ENCODE results near the gene ATG14. TPM values are rescaled to one million over a fixed set of nuclear protein-coding genes. Genes with fewer than 3 reads are reported as not detected.

The ATG14 gene
- total and polyA plus RNA-seq, 2 donors from 2014 or later, result 5.2 to 13.3 TPM

DNA sequence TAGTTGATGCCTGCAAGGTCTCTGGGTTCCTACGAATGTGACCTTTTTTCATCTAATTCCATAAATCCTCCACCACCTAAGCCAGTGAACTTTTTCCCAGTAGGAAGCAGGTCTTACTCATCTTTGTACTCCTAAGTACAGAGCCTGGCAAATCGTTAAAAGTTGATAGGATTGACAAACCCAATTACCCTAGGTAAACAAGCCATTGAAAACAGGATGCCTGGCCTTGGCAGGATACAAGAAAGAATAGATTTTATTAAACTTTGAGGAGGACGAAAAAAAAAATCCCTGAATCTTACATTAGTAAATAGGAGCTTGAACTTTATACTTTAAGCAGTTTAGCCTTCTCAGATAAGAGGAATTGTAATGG, 23.2 kb upstream of the ATG14 start:
- no peak overlapping the region for H3K4me3 ChIP-seq (ENCODE audit: low read length in 3 of 3)
- intact Hi-C loops (cut with DNase I), result no loop called here
- H3K27ac ChIP-seq (ENCODE audit: low read depth in 2 of 2, low read length in 2 of 2), result no peak overlapping the region
- FAIRE-seq (no peak), DNase-seq (no peak)
- no peaks in the 10 kb centered on the region for H3K27me3 ChIP-seq (ENCODE audit: control insufficient read depth, insufficient read depth, low read length)
- H3K9ac ChIP-seq (ENCODE audit: low read length in 3 of 3), result no peak overlapping the region
- H3K9me3 ChIP-seq (ENCODE audit: control insufficient read depth in 2 of 3, insufficient read depth in 1 of 3, low read length in 3 of 3), result no peaks in the 10 kb centered on the region
- H3K4me1 ChIP-seq (ENCODE audit: control insufficient read depth in 2 of 3, insufficient read depth in 2 of 3, low read depth in 1 of 3, low read length in 3 of 3), result peaks cover 0 to 2% (median 0%) of the 10 kb centered on the region in 3 donors
- TF ChIP-seq, protein P1, sequence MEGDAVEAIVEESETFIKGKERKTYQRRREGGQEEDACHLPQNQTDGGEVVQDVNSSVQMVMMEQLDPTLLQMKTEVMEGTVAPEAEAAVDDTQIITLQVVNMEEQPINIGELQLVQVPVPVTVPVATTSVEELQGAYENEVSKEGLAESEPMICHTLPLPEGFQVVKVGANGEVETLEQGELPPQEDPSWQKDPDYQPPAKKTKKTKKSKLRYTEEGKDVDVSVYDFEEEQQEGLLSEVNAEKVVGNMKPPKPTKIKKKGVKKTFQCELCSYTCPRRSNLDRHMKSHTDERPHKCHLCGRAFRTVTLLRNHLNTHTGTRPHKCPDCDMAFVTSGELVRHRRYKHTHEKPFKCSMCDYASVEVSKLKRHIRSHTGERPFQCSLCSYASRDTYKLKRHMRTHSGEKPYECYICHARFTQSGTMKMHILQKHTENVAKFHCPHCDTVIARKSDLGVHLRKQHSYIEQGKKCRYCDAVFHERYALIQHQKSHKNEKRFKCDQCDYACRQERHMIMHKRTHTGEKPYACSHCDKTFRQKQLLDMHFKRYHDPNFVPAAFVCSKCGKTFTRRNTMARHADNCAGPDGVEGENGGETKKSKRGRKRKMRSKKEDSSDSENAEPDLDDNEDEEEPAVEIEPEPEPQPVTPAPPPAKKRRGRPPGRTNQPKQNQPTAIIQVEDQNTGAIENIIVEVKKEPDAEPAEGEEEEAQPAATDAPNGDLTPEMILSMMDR (IDR thresholded peaks at IDR 0.05; ENCODE audit: borderline replicate concordance, extremely low read depth, insufficient read depth), result no peak
- H3K36me3 ChIP-seq (ENCODE audit: control insufficient read depth in 2 of 3, insufficient read depth in 3 of 3, low read length in 3 of 3), result no peaks in the 10 kb centered on the region

DNA sequence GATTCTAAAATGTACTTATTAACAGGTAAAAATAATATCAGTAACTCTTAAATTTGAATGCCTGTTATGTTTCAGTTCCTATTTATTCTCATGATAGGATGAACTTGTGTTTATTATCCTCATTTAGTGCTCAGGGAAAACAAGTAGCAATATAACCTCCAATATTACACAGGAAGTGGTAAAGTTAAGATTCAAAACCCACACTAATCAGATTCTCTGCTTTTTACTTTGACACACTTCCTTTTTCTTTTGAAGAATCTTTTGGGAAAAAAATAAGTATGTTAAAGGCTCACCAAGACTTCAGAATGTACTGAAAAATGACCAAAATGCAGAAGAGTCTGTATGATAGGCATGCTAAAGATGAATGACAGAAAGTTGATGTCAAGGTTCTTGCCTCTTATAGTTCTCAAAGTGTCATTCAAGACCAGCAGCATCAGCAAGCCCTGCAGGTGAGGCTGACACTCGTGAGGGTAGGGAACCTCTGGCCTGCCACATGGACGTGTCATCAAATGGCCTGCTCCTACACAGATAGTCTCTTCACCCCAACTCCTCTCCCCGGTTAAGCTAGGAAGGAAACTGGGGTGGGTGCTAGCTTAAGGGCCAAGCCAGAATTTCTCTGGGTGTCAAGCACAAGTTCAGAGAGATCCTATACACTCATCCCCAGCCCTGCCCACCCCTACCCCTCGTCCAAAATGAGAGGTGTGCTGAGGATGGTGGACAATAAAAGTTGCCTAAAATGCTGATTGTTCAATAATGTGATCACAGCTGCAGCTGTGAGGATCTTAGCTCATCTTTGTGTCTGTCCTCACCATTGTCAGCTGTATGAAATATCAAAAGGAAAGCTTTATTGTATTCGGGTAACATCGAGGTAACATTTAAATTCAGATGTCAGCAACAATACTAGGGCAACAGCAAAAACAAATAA, 22.5 kb upstream of the ATG14 start:
- peaks cover 0 to 3% (median 0%) of the 10 kb centered on the region in 3 donors for H3K4me1 ChIP-seq (ENCODE audit: control insufficient read depth in 2 of 3, insufficient read depth in 2 of 3, low read depth in 1 of 3, low read length in 3 of 3)
- H3K4me3 ChIP-seq (ENCODE audit: low read length in 3 of 3), result no peak overlapping the region
- intact Hi-C loops (cut with DNase I), result no loop called here
- FAIRE-seq, result no peak
- no peaks in the 10 kb centered on the region for H3K9me3 ChIP-seq (ENCODE audit: control insufficient read depth in 2 of 3, insufficient read depth in 1 of 3, low read length in 3 of 3)
- no peaks in the 10 kb centered on the region for H3K36me3 ChIP-seq (ENCODE audit: control insufficient read depth in 2 of 3, insufficient read depth in 3 of 3, low read length in 3 of 3)
- H3K27ac ChIP-seq (ENCODE audit: low read depth in 2 of 2, low read length in 2 of 2), result no peak overlapping the region
- no peak for DNase-seq
- TF ChIP-seq, protein P1 (IDR thresholded peaks at IDR 0.05; ENCODE audit: borderline replicate concordance, extremely low read depth, insufficient read depth), result no peak
- H3K27me3 ChIP-seq (ENCODE audit: control insufficient read depth, insufficient read depth, low read length), result no peaks in the 10 kb centered on the region
- H3K9ac ChIP-seq (ENCODE audit: low read length in 3 of 3), result no peak overlapping the region

DNA sequence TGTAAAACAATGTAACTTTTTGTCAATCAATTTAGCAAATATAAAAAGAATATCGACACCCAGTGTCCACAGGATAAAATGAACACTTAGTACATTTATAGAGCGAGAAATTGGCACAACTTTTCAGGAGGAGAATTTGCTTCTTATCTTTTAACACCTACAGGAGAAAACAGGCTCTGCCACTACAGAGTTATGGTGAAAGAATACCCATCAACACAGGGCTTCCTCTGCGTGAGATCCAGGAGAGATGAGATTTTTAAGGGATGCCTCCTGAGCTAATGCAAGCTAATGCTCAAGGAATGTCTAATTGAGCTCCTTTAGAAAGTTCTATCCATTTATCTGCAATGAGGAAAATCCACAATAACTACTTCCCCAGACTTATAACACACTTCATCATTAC, 21.0 kb upstream of the ATG14 start:
- TF ChIP-seq, protein P1 (IDR thresholded peaks at IDR 0.05; ENCODE audit: borderline replicate concordance, extremely low read depth, insufficient read depth), result no peak

More for the DNA sequence above, 21.0 kb upstream of the ATG14 start:
- H3K9me3 ChIP-seq (ENCODE audit: control insufficient read depth in 2 of 3, insufficient read depth in 1 of 3, low read length in 3 of 3), result no peaks in the 10 kb centered on the region
- no peaks in the 10 kb centered on the region for H3K27me3 ChIP-seq (ENCODE audit: control insufficient read depth, insufficient read depth, low read length)
- no peaks in the 10 kb centered on the region for H3K36me3 ChIP-seq (ENCODE audit: control insufficient read depth in 2 of 3, insufficient read depth in 3 of 3, low read length in 3 of 3)
- peaks cover 0 to 3% (median 0%) of the 10 kb centered on the region in 3 donors for H3K4me1 ChIP-seq (ENCODE audit: control insufficient read depth in 2 of 3, insufficient read depth in 2 of 3, low read depth in 1 of 3, low read length in 3 of 3)
- H3K9ac ChIP-seq (ENCODE audit: low read length in 3 of 3), result no peak overlapping the region
- FAIRE-seq (no peak), DNase-seq (no peak)
- intact Hi-C loops (cut with DNase I), result no loop called here
- H3K4me3 ChIP-seq (ENCODE audit: low read length in 3 of 3), result no peak overlapping the region
- H3K27ac ChIP-seq (ENCODE audit: low read depth in 2 of 2, low read length in 2 of 2), result no peak overlapping the region

All from kidney (tissue), 14 donors.